Stimulated activated CD4-positive, alpha-beta T cell treated with anti-CD3 and anti-CD28 coated beads, Interleukin-2, amount 100 ng/mL, for 4 hours (primary cell): ENCODE data around the gene MAP3K20.
"Not testable (repeated sequence)": the region's sequence is repeated elsewhere in the genome, so short reads cannot be mapped to it uniquely, and the experiment has no call there.

Source experiments
- DNase-seq: peaks from one replicate; pipeline ENCODE4 v3.0.0-alpha.2; 2020; ENCODE audit warnings: low read depth

The MAP3K20 gene

GRCh38 chr2:173205375-173205774 lies 129.7 kb downstream of the MAP3K20 start:
- no peak for DNase-seq

GRCh38 chr2:173207124-173207523 lies 131.5 kb downstream of the MAP3K20 start:
- not testable (repeated sequence) for DNase-seq

GRCh38 chr2:173210270-173211196 lies 134.9 kb downstream of the MAP3K20 start:
- peak; percentile 13 for DNase-seq

GRCh38 chr2:173213181-173213580 lies 137.5 kb downstream of the MAP3K20 start:
- no peak for DNase-seq

- DNase-seq = no peak
Measured at GRCh38 chr2:173214213-173214612, 138.6 kb downstream of the MAP3K20 start.

GRCh38 chr2:173215316-173215715 lies 139.7 kb downstream of the MAP3K20 start:
- DNase-seq = no peak

GRCh38 chr2:173216051-173216450 lies 140.4 kb downstream of the MAP3K20 start:
- DNase-seq = no peak

GRCh38 chr2:173216668-173217067 lies 141.0 kb downstream of the MAP3K20 start:
- no peak for DNase-seq

GRCh38 chr2:173217116-173217840 lies 141.6 kb downstream of the MAP3K20 start:
- no peak for DNase-seq

- no peak for DNase-seq
Measured at GRCh38 chr2:173218326-173219056, 142.8 kb downstream of the MAP3K20 start.

GRCh38 chr2:173221132-173221695 lies 145.6 kb downstream of the MAP3K20 start:
- no peak for DNase-seq

- no peak for DNase-seq
Measured at GRCh38 chr2:173221937-173222594, 146.4 kb downstream of the MAP3K20 start.

- DNase-seq = no peak
Measured at GRCh38 chr2:173223871-173224270, 148.2 kb downstream of the MAP3K20 start.

GRCh38 chr2:173226899-173227698 lies 151.5 kb downstream of the MAP3K20 start:
- DNase-seq = no peak

GRCh38 chr2:173229086-173229485 lies 153.4 kb downstream of the MAP3K20 start:
- DNase-seq = no peak

GRCh38 chr2:173230181-173230580 lies 154.5 kb downstream of the MAP3K20 start:
- no peak for DNase-seq

GRCh38 chr2:173231042-173231441 lies 155.4 kb downstream of the MAP3K20 start:
- no peak for DNase-seq

- DNase-seq = no peak
Measured at GRCh38 chr2:173231465-173231864, 155.8 kb downstream of the MAP3K20 start.

- no peak for DNase-seq
Measured at GRCh38 chr2:173232956-173233744, 157.5 kb downstream of the MAP3K20 start.
